HepG2 (cell line): ENCODE measurements around the gene ISCA1. TPM values are rescaled to one million over a fixed set of nuclear protein-coding genes. Genes with fewer than 3 reads are reported as not detected.

Experiments
- CAMTA2 ChIP-seq: sonication (generic); formaldehyde crosslinking; IDR thresholded peaks from 2 replicates; pipeline ENCODE4 v1.4.0; 2020; ENCODE audit warnings: mild to moderate bottlenecking, missing genetic modification reagents, borderline replicate concordance
- ERF ChIP-seq: IDR thresholded peaks from 2 replicates; pipeline ENCODE4 v1.6.1; 2018; ENCODE audit warnings: missing biosample characterization, missing genetic modification reagents
- HNF4A ChIP-seq: sonication (generic); formaldehyde crosslinking; IDR thresholded peaks from 2 replicates; pipeline ENCODE4 v1.4.0; 2020; ENCODE audit warnings: missing genetic modification reagents
- HNF4G ChIP-seq, 2 experiments: sonication (generic) in 1 of 2; formaldehyde crosslinking in 1 of 2; IDR thresholded peaks; 2 replicates each; pipeline versions ENCODE4 v1.4.0 to v1.6.1; 2011 to 2020; ENCODE audit warnings: borderline replicate concordance in 2 of 2, low read depth in 2 of 2, mild to moderate bottlenecking in 2 of 2, low read length in 1 of 2, missing genetic modification reagents in 1 of 2, moderate library complexity in 1 of 2
- KDM6A ChIP-seq: IDR thresholded peaks from 2 replicates; pipeline ENCODE4 v1.6.1; 2016; ENCODE audit warnings: low read depth
- NR2F6 ChIP-seq, 2 experiments: IDR thresholded peaks; 2 replicates each; pipeline ENCODE4 v1.6.1; 2016; ENCODE audit warnings: antibody characterized with exemption in 1 of 2, mild to moderate bottlenecking in 1 of 2
- PHF8 ChIP-seq: sonication (generic); formaldehyde crosslinking; IDR thresholded peaks from 2 replicates; pipeline ENCODE4 v1.5.0; 2020; ENCODE audit warnings: missing genetic modification reagents
- RBM39 ChIP-seq: fragments of 200-400 bp; formaldehyde crosslinking; IDR thresholded peaks from one replicate; pipeline ENCODE4 v1.6.1; 2018; ENCODE audit warnings: antibody characterized with exemption, mild to moderate bottlenecking, low read depth, low read length; ENCODE audit not compliant: poor library complexity, severe bottlenecking
- REPIN1 ChIP-seq: sonication (generic); formaldehyde crosslinking; IDR thresholded peaks from 2 replicates; pipeline ENCODE4 v1.8.0; 2022; ENCODE audit warnings: missing genetic modification reagents, low read depth, mild to moderate bottlenecking, borderline replicate concordance
- ZFP82 ChIP-seq: sonication (generic); formaldehyde crosslinking; IDR thresholded peaks from 2 replicates; pipeline ENCODE4 v1.5.1; 2020; ENCODE audit warnings: mild to moderate bottlenecking, missing genetic modification reagents, borderline replicate concordance
- ZNF253 ChIP-seq: sonication (generic); formaldehyde crosslinking; IDR thresholded peaks from 2 replicates; pipeline ENCODE4 v1.8.0; 2022; ENCODE audit warnings: mild to moderate bottlenecking, missing genetic modification reagents, borderline replicate concordance
- ZNF446 ChIP-seq: sonication (generic); formaldehyde crosslinking; IDR thresholded peaks from 2 replicates; pipeline ENCODE4 v1.5.0; 2020; ENCODE audit warnings: mild to moderate bottlenecking, missing genetic modification reagents
- ZNF839 ChIP-seq: sonication (generic); formaldehyde crosslinking; IDR thresholded peaks from 2 replicates; pipeline ENCODE4 v1.4.0; 2020; ENCODE audit warnings: missing genetic modification reagents, mild to moderate bottlenecking, borderline replicate concordance
- polyA plus RNA-seq, 8 experiments: library from polyadenylated mRNA; depleted of rRNA in 3 of 8; stranded (reverse) in 7 of 8; unstranded in 1 of 8; fragments of >200 nt; fragmentation: Illumina TruSeq in 4 of 8; extraction: Trizol in 4 of 8; gene quantifications; 2 replicates each; pipeline versions ENCODE4 v1.2.1 to v1.2.3, GENCODE V29; 2011 to 2016; ENCODE audit warnings: low read depth in 4 of 8, missing spikeins in 1 of 8, mixed read lengths in 1 of 8; ENCODE audit not compliant: insufficient read depth in 1 of 8
- total RNA-seq, 5 experiments: library from RNA; depleted of rRNA; stranded (reverse); fragments of >200 nt; fragmentation: Illumina TruSeq; extraction: Trizol; gene quantifications; 2 replicates each; pipeline ENCODE4 v1.2.3, GENCODE V29; 2016; ENCODE audit warnings: low read depth in 1 of 5
- TF ChIP-seq, protein P1 (sequence below): sonication (generic); formaldehyde crosslinking; IDR thresholded peaks from 2 replicates; pipeline ENCODE4 v1.5.0; 2020; ENCODE audit warnings: missing genetic modification reagents, mild to moderate bottlenecking, borderline replicate concordance
- TF ChIP-seq, protein P2 (sequence below): sonication (generic); formaldehyde crosslinking; IDR thresholded peaks from 2 replicates; pipeline ENCODE4 v1.5.0; 2020; ENCODE audit warnings: mild to moderate bottlenecking, missing genetic modification reagents
- TF ChIP-seq, protein P3 (sequence below): IDR thresholded peaks from 2 replicates; pipeline ENCODE4 v1.6.1; 2016; ENCODE audit warnings: low read depth, borderline replicate concordance
- TF ChIP-seq, protein P4 (sequence below): sonication (generic); formaldehyde crosslinking; IDR thresholded peaks from 2 replicates; pipeline ENCODE4 v1.9.0; 2021; ENCODE audit warnings: missing genetic modification reagents, mild to moderate bottlenecking, borderline replicate concordance
- TF ChIP-seq, protein P5 (sequence below): sonication (generic); formaldehyde crosslinking; IDR thresholded peaks from 2 replicates; pipeline ENCODE4 v1.5.0; 2020; ENCODE audit warnings: missing genetic modification reagents
- TF ChIP-seq, protein P6 (sequence below): sonication (generic); formaldehyde crosslinking; IDR thresholded peaks from 2 replicates; pipeline ENCODE4 v1.8.1; 2023; ENCODE audit warnings: mild to moderate bottlenecking, moderate library complexity, missing genetic modification reagents

The ISCA1 gene
- total and polyA plus RNA-seq, 2 of the 13 experiments (the other 11 are each of a cell fraction or from before 2014, with no cell fraction given): 29.2 to 40.9 TPM

DNA sequence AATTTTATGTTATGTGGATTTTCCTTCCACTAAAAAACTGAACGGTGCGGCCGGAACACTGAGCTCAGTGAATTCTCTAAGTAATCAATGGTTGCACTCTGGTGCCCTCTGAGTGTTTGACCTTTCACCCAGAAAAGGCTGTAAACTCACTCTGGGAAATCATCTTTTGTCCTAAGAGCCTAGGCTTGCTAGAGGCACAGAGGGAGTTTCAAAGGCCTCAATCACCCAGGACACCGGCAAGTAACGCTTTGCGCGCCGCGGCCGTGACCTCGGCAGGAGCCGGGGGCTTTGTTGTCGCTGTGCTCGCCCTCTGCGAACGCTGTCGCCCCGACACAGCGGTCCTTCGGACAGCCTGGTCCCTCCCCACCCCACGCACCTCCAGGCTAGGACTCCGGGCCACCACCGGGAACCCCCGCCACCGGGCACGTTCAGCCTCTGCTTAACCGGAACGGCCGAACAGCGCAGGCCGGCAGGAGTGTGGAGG lies 703 bp downstream of the ISCA1 start (continued):
- TF ChIP-seq PHF8 (CRISPR knock-in tag) (peak; percentile 83; the same call in 1 of the 2 replicates), NR2F6 (IDR thresholded peaks at IDR 0.05) (peak; percentile 85), NR2F6 (CRISPR knock-in tag; IDR thresholded peaks at IDR 0.05) (peak; percentile 33), HNF4A (peak; percentile 23; the same call in 1 of the 2 replicates), RBM39 (peak; percentile 63), ZNF446 (CRISPR knock-in tag) (peak; percentile 25; the same call in 1 of the 2 replicates), CAMTA2 (CRISPR knock-in tag) (peak; percentile 80; the same call in 1 of the 2 replicates), HNF4G (IDR thresholded peaks at IDR 0.05; ENCODE audit: borderline replicate concordance, low read depth, low read length) (no peak), HNF4G (CRISPR knock-in tag; IDR thresholded peaks at IDR 0.05; ENCODE audit: borderline replicate concordance, low read depth) (no peak), REPIN1 (CRISPR knock-in tag) (peak; percentile 44; the same call in 1 of the 2 replicates), ZNF839 (CRISPR knock-in tag) (peak; percentile 81; the same call in 1 of the 2 replicates), KDM6A (CRISPR knock-in tag) (no peak), ZFP82 (CRISPR knock-in tag) (peak; percentile 45; the same call in 1 of the 2 replicates), ZNF253 (CRISPR knock-in tag) (0 out of 2 replicates have a peak, but pooled peaks have one; percentile 25), ERF (CRISPR knock-in tag) (no peak)
- TF ChIP-seq, protein P1, sequence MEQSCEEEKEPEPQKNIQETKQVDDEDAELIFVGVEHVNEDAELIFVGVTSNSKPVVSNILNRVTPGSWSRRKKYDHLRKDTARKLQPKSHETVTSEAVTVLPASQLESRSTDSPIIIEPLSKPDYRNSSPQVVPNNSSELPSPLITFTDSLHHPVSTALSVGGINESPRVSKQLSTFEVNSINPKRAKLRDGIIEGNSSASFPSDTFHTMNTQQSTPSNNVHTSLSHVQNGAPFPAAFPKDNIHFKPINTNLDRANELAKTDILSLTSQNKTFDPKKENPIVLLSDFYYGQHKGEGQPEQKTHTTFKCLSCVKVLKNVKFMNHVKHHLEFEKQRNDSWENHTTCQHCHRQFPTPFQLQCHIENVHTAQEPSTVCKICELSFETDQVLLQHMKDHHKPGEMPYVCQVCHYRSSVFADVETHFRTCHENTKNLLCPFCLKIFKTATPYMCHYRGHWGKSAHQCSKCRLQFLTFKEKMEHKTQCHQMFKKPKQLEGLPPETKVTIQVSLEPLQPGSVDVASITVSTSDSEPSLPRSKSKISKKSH: no peak; the same call in 1 of the 2 replicates
- TF ChIP-seq, protein P2, sequence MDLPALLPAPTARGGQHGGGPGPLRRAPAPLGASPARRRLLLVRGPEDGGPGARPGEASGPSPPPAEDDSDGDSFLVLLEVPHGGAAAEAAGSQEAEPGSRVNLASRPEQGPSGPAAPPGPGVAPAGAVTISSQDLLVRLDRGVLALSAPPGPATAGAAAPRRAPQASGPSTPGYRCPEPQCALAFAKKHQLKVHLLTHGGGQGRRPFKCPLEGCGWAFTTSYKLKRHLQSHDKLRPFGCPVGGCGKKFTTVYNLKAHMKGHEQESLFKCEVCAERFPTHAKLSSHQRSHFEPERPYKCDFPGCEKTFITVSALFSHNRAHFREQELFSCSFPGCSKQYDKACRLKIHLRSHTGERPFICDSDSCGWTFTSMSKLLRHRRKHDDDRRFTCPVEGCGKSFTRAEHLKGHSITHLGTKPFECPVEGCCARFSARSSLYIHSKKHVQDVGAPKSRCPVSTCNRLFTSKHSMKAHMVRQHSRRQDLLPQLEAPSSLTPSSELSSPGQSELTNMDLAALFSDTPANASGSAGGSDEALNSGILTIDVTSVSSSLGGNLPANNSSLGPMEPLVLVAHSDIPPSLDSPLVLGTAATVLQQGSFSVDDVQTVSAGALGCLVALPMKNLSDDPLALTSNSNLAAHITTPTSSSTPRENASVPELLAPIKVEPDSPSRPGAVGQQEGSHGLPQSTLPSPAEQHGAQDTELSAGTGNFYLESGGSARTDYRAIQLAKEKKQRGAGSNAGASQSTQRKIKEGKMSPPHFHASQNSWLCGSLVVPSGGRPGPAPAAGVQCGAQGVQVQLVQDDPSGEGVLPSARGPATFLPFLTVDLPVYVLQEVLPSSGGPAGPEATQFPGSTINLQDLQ (CRISPR knock-in tag): no peak
- TF ChIP-seq, protein P3, sequence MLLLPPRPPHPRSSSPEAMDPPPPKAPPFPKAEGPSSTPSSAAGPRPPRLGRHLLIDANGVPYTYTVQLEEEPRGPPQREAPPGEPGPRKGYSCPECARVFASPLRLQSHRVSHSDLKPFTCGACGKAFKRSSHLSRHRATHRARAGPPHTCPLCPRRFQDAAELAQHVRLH (CRISPR knock-in tag): 0 out of 2 replicates have a peak, but pooled peaks have one; percentile 17
- TF ChIP-seq, protein P4, sequence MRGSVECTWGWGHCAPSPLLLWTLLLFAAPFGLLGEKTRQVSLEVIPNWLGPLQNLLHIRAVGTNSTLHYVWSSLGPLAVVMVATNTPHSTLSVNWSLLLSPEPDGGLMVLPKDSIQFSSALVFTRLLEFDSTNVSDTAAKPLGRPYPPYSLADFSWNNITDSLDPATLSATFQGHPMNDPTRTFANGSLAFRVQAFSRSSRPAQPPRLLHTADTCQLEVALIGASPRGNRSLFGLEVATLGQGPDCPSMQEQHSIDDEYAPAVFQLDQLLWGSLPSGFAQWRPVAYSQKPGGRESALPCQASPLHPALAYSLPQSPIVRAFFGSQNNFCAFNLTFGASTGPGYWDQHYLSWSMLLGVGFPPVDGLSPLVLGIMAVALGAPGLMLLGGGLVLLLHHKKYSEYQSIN (CRISPR knock-in tag): 0 out of 2 replicates have a peak, but pooled peaks have one; percentile 17
- TF ChIP-seq, protein P5, sequence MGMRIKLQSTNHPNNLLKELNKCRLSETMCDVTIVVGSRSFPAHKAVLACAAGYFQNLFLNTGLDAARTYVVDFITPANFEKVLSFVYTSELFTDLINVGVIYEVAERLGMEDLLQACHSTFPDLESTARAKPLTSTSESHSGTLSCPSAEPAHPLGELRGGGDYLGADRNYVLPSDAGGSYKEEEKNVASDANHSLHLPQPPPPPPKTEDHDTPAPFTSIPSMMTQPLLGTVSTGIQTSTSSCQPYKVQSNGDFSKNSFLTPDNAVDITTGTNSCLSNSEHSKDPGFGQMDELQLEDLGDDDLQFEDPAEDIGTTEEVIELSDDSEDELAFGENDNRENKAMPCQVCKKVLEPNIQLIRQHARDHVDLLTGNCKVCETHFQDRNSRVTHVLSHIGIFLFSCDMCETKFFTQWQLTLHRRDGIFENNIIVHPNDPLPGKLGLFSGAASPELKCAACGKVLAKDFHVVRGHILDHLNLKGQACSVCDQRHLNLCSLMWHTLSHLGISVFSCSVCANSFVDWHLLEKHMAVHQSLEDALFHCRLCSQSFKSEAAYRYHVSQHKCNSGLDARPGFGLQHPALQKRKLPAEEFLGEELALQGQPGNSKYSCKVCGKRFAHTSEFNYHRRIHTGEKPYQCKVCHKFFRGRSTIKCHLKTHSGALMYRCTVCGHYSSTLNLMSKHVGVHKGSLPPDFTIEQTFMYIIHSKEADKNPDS (CRISPR knock-in tag): 0 out of 2 replicates have a peak, but pooled peaks have one; percentile 18
- TF ChIP-seq, protein P6, sequence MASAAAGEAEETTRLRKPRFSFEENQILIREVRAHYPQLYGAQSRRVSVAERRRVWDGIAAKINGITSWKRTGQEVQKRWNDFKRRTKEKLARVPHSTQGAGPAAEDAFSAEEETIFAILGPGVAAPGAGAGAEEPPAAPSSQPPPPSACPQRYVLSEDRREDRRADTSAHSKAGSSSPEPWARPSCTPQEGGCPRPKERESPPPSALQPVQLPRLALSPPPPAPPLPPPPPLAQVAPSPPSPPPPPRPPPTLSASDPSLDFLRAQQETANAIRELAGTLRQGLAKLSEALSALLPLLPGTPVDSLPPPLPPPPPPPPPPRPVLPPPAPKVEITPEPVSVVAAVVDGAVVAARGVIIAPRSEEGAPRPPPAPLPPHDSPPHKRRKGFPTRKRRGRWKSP: peak; percentile 20; the same call in 1 of the 2 replicates
